WTC11 (cell line): ENCODE measurements around the gene RIPOR2. TPM values are rescaled to one million over a fixed set of nuclear protein-coding genes. Genes with fewer than 3 reads are reported as not detected.

Experiments used
- ATAC-seq: fragments of 200-7000 bp; cut with Tn5 transposase; 2 replicates; pipeline ENCODE4 v1.10.0; 2021; ENCODE audit warnings: mild to moderate bottlenecking, moderate library complexity
- CTCF ChIA-PET: fragments of 300-600 bp; sonication (Branson Sonifier 250); formaldehyde crosslinking; loops from one replicate; lab custom pipeline; 2021; ENCODE audit warnings: antibody characterized with exemption; lab: Charles Lee
- POLR2A ChIA-PET: fragments of 350-600 bp; sonication (Branson Sonifier 250); formaldehyde crosslinking; loops from one replicate; lab custom pipeline; 2021; ENCODE audit warnings: antibody characterized with exemption; lab: Charles Lee
- DNase-seq: peaks from one replicate; pipeline ENCODE4 v3.0.0; 2021; ENCODE audit warnings: low spot score
- H3K27ac Mint-ChIP-seq: 2 replicates; pipeline ENCODE4 v1.8.0; 2021; ENCODE audit warnings: mixed read lengths
- H3K27me3 Mint-ChIP-seq: 2 replicates; pipeline ENCODE4 v1.8.0; 2021; ENCODE audit warnings: low read depth, mild to moderate bottlenecking, moderate library complexity, mixed read lengths
- H3K36me3 Mint-ChIP-seq: 2 replicates; pipeline ENCODE4 v1.8.0; 2021; ENCODE audit warnings: mixed read lengths
- H3K4me1 Mint-ChIP-seq: 2 replicates; pipeline ENCODE4 v1.8.0; 2022; ENCODE audit warnings: mixed read lengths
- H3K4me3 Mint-ChIP-seq: 2 replicates; pipeline ENCODE4 v1.8.0; 2021; ENCODE audit warnings: mild to moderate bottlenecking, moderate library complexity, mixed read lengths
- H3K9me3 Mint-ChIP-seq: 2 replicates; pipeline ENCODE4 v1.8.0; 2021; ENCODE audit warnings: mixed read lengths
- ATF2 ChIP-seq: sonication (generic); formaldehyde crosslinking; IDR thresholded peaks from 2 replicates; pipeline ENCODE4 v1.8.1; 2022; ENCODE audit warnings: low read depth, missing genetic modification reagents, borderline replicate concordance
- E2F1 ChIP-seq: sonication (generic); formaldehyde crosslinking; IDR thresholded peaks from 2 replicates; pipeline ENCODE4 v1.8.0; 2022; ENCODE audit warnings: mild to moderate bottlenecking, missing genetic modification reagents
- ESRRA ChIP-seq: sonication (generic); formaldehyde crosslinking; IDR thresholded peaks from 2 replicates; pipeline ENCODE4 v1.8.1; 2022; ENCODE audit warnings: mild to moderate bottlenecking, missing genetic modification reagents, borderline replicate concordance
- IRF2 ChIP-seq: sonication (generic); formaldehyde crosslinking; IDR thresholded peaks from 2 replicates; pipeline ENCODE4 v1.8.0; 2022; ENCODE audit warnings: low read depth, missing genetic modification reagents, borderline replicate concordance
- NR1H2 ChIP-seq: sonication (generic); formaldehyde crosslinking; IDR thresholded peaks from 2 replicates; pipeline ENCODE4 v1.9.0; 2021; ENCODE audit warnings: mild to moderate bottlenecking, moderate library complexity, missing genetic modification reagents
- NR2C2 ChIP-seq: sonication (generic); formaldehyde crosslinking; IDR thresholded peaks from 2 replicates; pipeline ENCODE4 v1.8.0; 2022; ENCODE audit warnings: mild to moderate bottlenecking, missing genetic modification reagents
- PRDM15 ChIP-seq: sonication (generic); formaldehyde crosslinking; IDR thresholded peaks from 2 replicates; pipeline ENCODE4 v1.8.0; 2022; ENCODE audit warnings: missing genetic modification reagents
- PRRX2 ChIP-seq: fragments of 250-450 bp; sonication (Bioruptor Pico); IDR thresholded peaks from 2 replicates; pipeline ENCODE4 v1.8.0; 2021; ENCODE audit warnings: mild to moderate bottlenecking
- RORB ChIP-seq: fragments of 250-450 bp; sonication (Bioruptor Pico); IDR thresholded peaks from 2 replicates; pipeline ENCODE4 v1.9.0; 2021; ENCODE audit warnings: mild to moderate bottlenecking
- ZBTB21 ChIP-seq: sonication (generic); formaldehyde crosslinking; IDR thresholded peaks from 2 replicates; pipeline ENCODE4 v1.8.1; 2023; ENCODE audit warnings: mild to moderate bottlenecking, missing genetic modification reagents, borderline replicate concordance
- ZNF121 ChIP-seq: sonication (generic); formaldehyde crosslinking; IDR thresholded peaks from 2 replicates; pipeline ENCODE4 v1.8.0; 2023; ENCODE audit warnings: missing genetic modification reagents
- ZNF232 ChIP-seq: sonication (generic); formaldehyde crosslinking; IDR thresholded peaks from 2 replicates; pipeline ENCODE4 v1.8.0; 2022; ENCODE audit warnings: mild to moderate bottlenecking, missing genetic modification reagents
- ZNF317 ChIP-seq: sonication (generic); formaldehyde crosslinking; IDR thresholded peaks from 2 replicates; pipeline ENCODE4 v1.8.1; 2023; ENCODE audit warnings: low read depth, mild to moderate bottlenecking, moderate library complexity, missing genetic modification reagents, borderline replicate concordance
- ZSCAN18 ChIP-seq: fragments of 250-450 bp; sonication (Bioruptor Pico); IDR thresholded peaks from 2 replicates; pipeline ENCODE4 v2.1.2; 2022; ENCODE audit warnings: mild to moderate bottlenecking, moderate library complexity
- total RNA-seq: library from RNA; stranded (reverse); gene quantifications from 3 replicates; pipeline ENCODE4 v1.2.3, GENCODE V29; 2021
- TF ChIP-seq, protein P1 (sequence below): sonication (generic); formaldehyde crosslinking; IDR thresholded peaks from 2 replicates; pipeline ENCODE4 v1.8.1; 2023; ENCODE audit warnings: mild to moderate bottlenecking, missing genetic modification reagents, borderline replicate concordance
- TF ChIP-seq, protein P2 (sequence below): sonication (generic); formaldehyde crosslinking; IDR thresholded peaks from 2 replicates; pipeline ENCODE4 v1.8.0; 2022; ENCODE audit warnings: mild to moderate bottlenecking, missing genetic modification reagents

RIPOR2 gene
- total RNA-seq, 1 experiment from 2014 or later, result 13.5 TPM

DNA sequence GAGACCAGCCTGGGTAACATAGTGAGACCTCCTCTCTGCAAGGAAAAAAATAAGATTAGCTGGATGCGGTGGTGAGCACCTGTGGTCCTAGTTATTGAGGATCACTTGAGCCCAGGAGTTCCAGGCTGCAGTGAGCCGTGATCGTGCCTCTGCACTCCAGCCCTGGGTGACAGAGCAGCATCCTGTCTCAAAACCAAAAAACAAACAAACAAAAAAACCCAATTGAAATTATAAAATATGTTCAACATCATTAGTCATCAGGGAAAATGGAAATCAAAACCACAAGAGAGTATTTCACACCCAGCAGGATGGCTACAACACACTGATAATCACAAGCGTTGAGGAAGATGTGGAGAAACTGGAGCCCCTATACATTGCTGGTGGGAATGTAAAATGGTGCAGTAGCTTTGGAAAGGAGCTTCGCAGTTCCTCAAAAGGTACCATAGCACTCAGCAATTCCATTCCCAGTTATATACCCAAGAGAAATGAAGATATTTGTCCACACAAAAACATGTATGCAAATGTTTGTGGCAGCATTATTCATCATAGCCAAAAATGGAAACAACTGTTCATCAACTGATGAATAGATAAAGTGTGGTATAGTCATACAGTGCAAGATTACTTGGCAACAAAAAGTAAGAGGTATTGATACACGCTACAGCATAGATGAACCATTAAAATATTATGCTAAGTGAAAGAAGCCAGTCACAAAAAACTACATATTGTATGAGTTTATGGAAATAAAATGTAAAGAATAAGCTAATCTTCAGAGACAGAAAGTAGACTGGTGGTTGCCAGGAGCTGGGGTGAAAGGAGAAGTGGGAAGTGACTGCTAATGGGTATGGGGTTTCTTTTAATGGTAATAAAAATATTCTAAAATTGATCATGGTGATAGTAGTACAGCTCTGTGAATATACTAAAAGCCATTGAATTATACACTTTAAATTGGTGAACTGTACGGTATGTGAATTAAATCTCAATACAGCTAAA lies 38.7 kb upstream of the RIPOR2 start:
- no peak for ATAC-seq
- Mint-ChIP-seq H3K9me3 (peaks cover 5% of the 10 kb centered on the region), H3K36me3 (no peaks in the 10 kb centered on the region), H3K27ac (no peak overlapping the region), H3K4me3 (no peak overlapping the region), H3K4me1 (peaks cover 43% of the 10 kb centered on the region)
- ChIA-PET POLR2A (interaction anchor here (0.6 kb wide), 1 partner anchor 108 kb away, joined by 3 read pairs; no protein-coding TSS in a partner anchor), CTCF (interaction anchor here (1.3 kb wide), 1 partner anchor 17 kb away, joined by 6 read pairs; no protein-coding TSS in a partner anchor)
- no peak for DNase-seq
- TF ChIP-seq ESRRA (CRISPR knock-in tag) (no peak), NR1H2 (no peak), IRF2 (no peak), ZNF317 (CRISPR knock-in tag) (no peak), E2F1 (no peak), RORB (CRISPR knock-in tag) (no peak), PRDM15 (no peak), NR2C2 (no peak), ZBTB21 (no peak), ATF2 (CRISPR knock-in tag) (no peak), ZSCAN18 (CRISPR knock-in tag) (no peak), PRRX2 (no peak), ZNF121 (CRISPR knock-in tag) (no peak), ZNF232 (CRISPR knock-in tag) (no peak)
- TF ChIP-seq, protein P1, sequence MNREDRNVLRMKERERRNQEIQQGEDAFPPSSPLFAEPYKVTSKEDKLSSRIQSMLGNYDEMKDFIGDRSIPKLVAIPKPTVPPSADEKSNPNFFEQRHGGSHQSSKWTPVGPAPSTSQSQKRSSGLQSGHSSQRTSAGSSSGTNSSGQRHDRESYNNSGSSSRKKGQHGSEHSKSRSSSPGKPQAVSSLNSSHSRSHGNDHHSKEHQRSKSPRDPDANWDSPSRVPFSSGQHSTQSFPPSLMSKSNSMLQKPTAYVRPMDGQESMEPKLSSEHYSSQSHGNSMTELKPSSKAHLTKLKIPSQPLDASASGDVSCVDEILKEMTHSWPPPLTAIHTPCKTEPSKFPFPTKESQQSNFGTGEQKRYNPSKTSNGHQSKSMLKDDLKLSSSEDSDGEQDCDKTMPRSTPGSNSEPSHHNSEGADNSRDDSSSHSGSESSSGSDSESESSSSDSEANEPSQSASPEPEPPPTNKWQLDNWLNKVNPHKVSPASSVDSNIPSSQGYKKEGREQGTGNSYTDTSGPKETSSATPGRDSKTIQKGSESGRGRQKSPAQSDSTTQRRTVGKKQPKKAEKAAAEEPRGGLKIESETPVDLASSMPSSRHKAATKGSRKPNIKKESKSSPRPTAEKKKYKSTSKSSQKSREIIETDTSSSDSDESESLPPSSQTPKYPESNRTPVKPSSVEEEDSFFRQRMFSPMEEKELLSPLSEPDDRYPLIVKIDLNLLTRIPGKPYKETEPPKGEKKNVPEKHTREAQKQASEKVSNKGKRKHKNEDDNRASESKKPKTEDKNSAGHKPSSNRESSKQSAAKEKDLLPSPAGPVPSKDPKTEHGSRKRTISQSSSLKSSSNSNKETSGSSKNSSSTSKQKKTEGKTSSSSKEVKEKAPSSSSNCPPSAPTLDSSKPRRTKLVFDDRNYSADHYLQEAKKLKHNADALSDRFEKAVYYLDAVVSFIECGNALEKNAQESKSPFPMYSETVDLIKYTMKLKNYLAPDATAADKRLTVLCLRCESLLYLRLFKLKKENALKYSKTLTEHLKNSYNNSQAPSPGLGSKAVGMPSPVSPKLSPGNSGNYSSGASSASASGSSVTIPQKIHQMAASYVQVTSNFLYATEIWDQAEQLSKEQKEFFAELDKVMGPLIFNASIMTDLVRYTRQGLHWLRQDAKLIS (CRISPR knock-in tag), result no peak
- TF ChIP-seq, protein P2, sequence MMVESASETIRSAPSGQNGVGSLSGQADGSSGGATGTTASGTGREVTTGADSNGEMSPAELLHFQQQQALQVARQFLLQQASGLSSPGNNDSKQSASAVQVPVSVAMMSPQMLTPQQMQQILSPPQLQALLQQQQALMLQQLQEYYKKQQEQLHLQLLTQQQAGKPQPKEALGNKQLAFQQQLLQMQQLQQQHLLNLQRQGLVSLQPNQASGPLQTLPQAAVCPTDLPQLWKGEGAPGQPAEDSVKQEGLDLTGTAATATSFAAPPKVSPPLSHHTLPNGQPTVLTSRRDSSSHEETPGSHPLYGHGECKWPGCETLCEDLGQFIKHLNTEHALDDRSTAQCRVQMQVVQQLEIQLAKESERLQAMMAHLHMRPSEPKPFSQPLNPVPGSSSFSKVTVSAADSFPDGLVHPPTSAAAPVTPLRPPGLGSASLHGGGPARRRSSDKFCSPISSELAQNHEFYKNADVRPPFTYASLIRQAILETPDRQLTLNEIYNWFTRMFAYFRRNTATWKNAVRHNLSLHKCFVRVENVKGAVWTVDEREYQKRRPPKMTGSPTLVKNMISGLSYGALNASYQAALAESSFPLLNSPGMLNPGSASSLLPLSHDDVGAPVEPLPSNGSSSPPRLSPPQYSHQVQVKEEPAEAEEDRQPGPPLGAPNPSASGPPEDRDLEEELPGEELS (CRISPR knock-in tag), result no peak
- TF ChIP-seq, all 79 proteins: peak for 0
- H3K27me3 Mint-ChIP-seq, result no peaks in the 10 kb centered on the region
